Psoas muscle (tissue), 8 donors: ENCODE data around the gene PDE6C. TPM values are rescaled to one million over a fixed set of nuclear protein-coding genes. Genes with fewer than 3 reads are reported as not detected.

Experiments used
- ATAC-seq, 4 donors: fragments of 200-7000 bp; cut with Tn5 transposase; one replicate each; pipeline ENCODE4 v1.9.1; 2020; ENCODE audit warnings: moderate library complexity in 3 of 4, mild to moderate bottlenecking in 2 of 4
- DNase-seq, 2 donors: peaks; one replicate each; pipeline ENCODE4 v3.0.0-alpha.2; 2020
- H3K27ac ChIP-seq: fragments of 200-600 bp; one replicate; pipeline ENCODE4 v1.8.0; 2022
- H3K27me3 ChIP-seq, 3 donors: fragments of 200-600 bp in 1 of 3; one replicate each; pipeline versions ENCODE4 v1.6.1 to v1.8.0; 2013 to 2022; ENCODE audit warnings: low read length in 2 of 3, mild to moderate bottlenecking in 2 of 3, moderate library complexity in 1 of 3; ENCODE audit not compliant: insufficient read depth in 3 of 3
- H3K36me3 ChIP-seq, 2 donors: fragments of 200-600 bp in 1 of 2; one replicate each; pipeline versions ENCODE4 v1.6.1 to v1.8.0; 2013 to 2022; ENCODE audit warnings: low read depth in 1 of 2, mild to moderate bottlenecking in 1 of 2, moderate library complexity in 1 of 2; ENCODE audit not compliant: insufficient read depth in 1 of 2
- H3K4me1 ChIP-seq: fragments of 200-600 bp; one replicate; pipeline ENCODE4 v1.8.0; 2022
- H3K4me3 ChIP-seq: fragments of 200-600 bp; one replicate; pipeline ENCODE4 v1.8.0; 2022; ENCODE audit warnings: mild to moderate bottlenecking
- H3K9me3 ChIP-seq: fragments of 200-600 bp; one replicate; pipeline ENCODE4 v1.8.0; 2022
- CTCF ChIP-seq: fragments of 200-600 bp; IDR thresholded peaks from one replicate; pipeline ENCODE4 v1.8.0; 2022; ENCODE audit warnings: antibody characterized with exemption
- WGBS, 3 donors: extraction: QIAGEN DNeasy Blood & Tissue Kit; methylation state at CpG; one replicate each; pipeline versions ENCODE4 v1.1.6 to v1.1.7; 2013; 5-methylcytosine and 5-hydroxymethylcytosine counted together
- intact Hi-C, 2 donors: fragments of 100-400 bp; cut with DNase I; formaldehyde crosslinking; loops; one replicate each; pipeline versions ENCODE4 v1.11.0 to v1.14.2; 2022
- polyA plus RNA-seq, 3 donors: library from polyadenylated mRNA; stranded (reverse); fragments of 200-250 nt; gene quantifications; one replicate each; pipeline ENCODE4 v1.2.3, GENCODE V29; 2013
- total RNA-seq, 4 donors: library from RNA; stranded (reverse); fragmentation: NEBNext Ultra II Directional in 2 of 4; extraction: Animal tissue kit (Norgen Biotek cat#: 25700) in 2 of 4; gene quantifications; one replicate each; pipeline versions ENCODE4 v1.2.1 to v1.2.4, GENCODE V29; 2021 to 2023
- donor health status: healthy with polysubstance abuse.
- donor health status: DM: no; HTN: no; CAD: no; lungs with moderate emphysema.
- donor health status: Bipolar disorder and iron deficiency.
- donor health status: healthy.
- donor health status: DM: yes; HTN: yes; CAD: no.
- donor health status: DM: no; HTN: no; CAD: no.
- donor health status: DM: no; HTN: no; CAD: no.
- donor health status: DM: yes; HTN: yes; CAD: no.

The PDE6C gene
- total and polyA plus RNA-seq, 7 donors = not detected

- no peak for ATAC-seq
- no peak for TF ChIP-seq CTCF
- intact Hi-C loops = no loop called here
- H3K36me3 ChIP-seq = no peaks in the 10 kb centered on the region
- no peak overlapping the region for H3K27ac ChIP-seq
- WGBS, 3 donors = 67 to 80% (median 67%) methylated on average over 3 of the region's 3 CpGs
- no peaks in the 10 kb centered on the region for H3K27me3 ChIP-seq
- no peaks in the 10 kb centered on the region for H3K4me1 ChIP-seq
- no peak overlapping the region for H3K4me3 ChIP-seq
- H3K9me3 ChIP-seq = no peaks in the 10 kb centered on the region
- no peak for DNase-seq
Observed at GRCh38 chr10:93613126-93613525, 789 bp downstream of the PDE6C start.

- DNase-seq (no peak), ATAC-seq (no peak)
- H3K27ac ChIP-seq = no peak overlapping the region
- no peaks in the 10 kb centered on the region for H3K27me3 ChIP-seq
- H3K4me1 ChIP-seq = no peaks in the 10 kb centered on the region
- intact Hi-C loops = no loop called here
- WGBS, 3 donors = 73 to 79% (median 78%) methylated on average over 7 of the region's 7 CpGs
- H3K4me3 ChIP-seq = no peak overlapping the region
- H3K36me3 ChIP-seq = no peaks in the 10 kb centered on the region
- no peak for TF ChIP-seq CTCF
- no peaks in the 10 kb centered on the region for H3K9me3 ChIP-seq
Observed at GRCh38 chr10:93614101-93614825, 1.9 kb downstream of the PDE6C start.

GRCh38 chr10:93615576-93616235 is 3.4 kb downstream of the PDE6C start:
- Histone ChIP-seq H3K36me3 (no peaks in the 10 kb centered on the region), H3K9me3 (no peaks in the 10 kb centered on the region), H3K4me3 (no peak overlapping the region), H3K4me1 (no peaks in the 10 kb centered on the region), H3K27me3 (no peaks in the 10 kb centered on the region), H3K27ac (no peak overlapping the region)
- intact Hi-C loops = no loop called here
- no peak for TF ChIP-seq CTCF
- WGBS, 3 donors = 63 to 80% (median 69%) methylated on average over 9 of the region's 9 CpGs
- ATAC-seq (no peak), DNase-seq (no peak)

GRCh38 chr10:93620925-93621324 is 8.6 kb downstream of the PDE6C start:
- H3K27ac ChIP-seq = no peak overlapping the region
- H3K36me3 ChIP-seq = no peaks in the 10 kb centered on the region
- no peak overlapping the region for H3K4me3 ChIP-seq
- no peaks in the 10 kb centered on the region for H3K9me3 ChIP-seq
- ATAC-seq = no peak
- DNase-seq = no peak
- intact Hi-C loops = no loop called here
- 72 to 80% (median 75%) methylated on average over 7 of the region's 7 CpGs for WGBS, 3 donors
- no peaks in the 10 kb centered on the region for H3K4me1 ChIP-seq
- no peak for TF ChIP-seq CTCF
- H3K27me3 ChIP-seq = peaks cover 0 to 3% (median 0%) of the 10 kb centered on the region in 3 donors
